GM19193 (cell line): ENCODE results near the gene FAH.

ENCODE experiments used
- POLR2A ChIP-seq: IDR thresholded peaks from 4 replicates; pipeline ENCODE4 v1.6.1; 2011; ENCODE audit not compliant: insufficient read depth, insufficient read length; ENCODE audit errors: extremely low read depth

The FAH gene

DNA sequence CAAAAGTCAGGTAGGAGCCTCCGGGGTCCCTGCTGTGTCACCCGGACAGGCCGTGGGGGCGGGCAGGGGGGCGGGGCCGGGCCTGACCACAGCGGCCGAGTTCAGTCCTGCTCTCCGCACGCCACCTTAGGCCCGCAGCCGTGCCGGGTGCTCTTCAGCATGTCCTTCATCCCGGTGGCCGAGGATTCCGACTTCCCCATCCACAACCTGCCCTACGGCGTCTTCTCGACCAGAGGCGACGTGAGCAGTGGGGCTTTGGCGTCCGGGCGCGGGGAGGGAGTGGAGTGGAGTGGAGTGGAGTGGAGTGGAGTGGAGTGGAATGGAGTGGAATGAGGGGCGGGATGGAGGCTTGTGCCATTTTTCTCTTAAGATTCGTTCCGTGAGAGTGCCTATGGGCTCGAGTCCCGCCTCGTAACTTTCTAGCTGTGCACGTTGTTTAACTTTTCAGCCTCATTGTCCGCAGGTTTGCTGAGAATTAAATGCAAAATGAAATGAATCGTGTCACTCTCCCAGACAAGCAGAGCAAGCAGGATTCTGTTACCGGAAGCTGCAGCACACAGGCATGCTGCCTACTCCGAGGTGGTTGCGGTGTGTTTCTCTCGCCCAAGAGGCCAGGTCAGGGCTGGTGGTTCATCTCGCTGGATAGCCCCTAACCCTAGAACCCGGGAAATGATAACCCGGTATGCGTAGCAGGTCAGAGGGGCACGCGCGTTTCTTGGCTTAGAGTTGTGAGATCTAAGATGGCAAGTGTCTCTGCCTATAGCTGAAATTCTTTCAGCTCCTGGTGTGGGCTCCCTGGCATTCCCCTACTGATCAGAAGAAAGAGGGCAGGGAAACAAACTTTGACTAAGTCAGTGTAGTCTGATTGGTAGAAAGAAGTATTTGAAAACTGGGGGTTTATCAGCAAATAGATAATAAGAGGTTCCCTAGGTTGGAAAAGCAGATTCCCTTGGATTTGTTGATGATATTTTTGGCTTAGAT is at the start of gene FAH:
FAH (plus strand) TSS at position 104 of the 981 bp plus-strand sequence; CDS start at position 160, 56 bp downstream.
- TF ChIP-seq POLR2A = peak; percentile 42

GRCh38 chr15:80105193-80105592 is 47.6 kb upstream of the FAH start:
- TF ChIP-seq POLR2A = no peak

GRCh38 chr15:80105595-80105994 is 47.2 kb upstream of the FAH start:
- no peak for TF ChIP-seq POLR2A

DNA sequence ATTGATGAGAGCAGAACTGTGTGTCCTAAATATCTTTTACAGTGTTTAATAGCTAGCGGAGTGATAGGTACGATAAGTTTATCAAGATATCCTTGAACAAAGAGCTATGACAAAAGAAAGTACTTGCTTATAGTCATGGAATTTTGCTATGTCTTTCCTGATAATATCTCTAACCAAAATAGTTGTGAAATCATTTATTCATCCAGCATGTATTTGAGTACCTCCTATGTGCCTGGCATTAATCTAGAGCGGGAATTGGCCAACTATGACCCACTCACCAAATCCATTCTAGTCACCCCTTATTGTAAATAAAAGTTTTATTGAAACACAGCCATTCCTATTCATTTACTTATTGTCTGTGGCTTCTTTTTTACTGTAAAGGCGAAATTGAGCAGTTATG is 46.7 kb upstream of the FAH start:
- TF ChIP-seq POLR2A = no peak

DNA sequence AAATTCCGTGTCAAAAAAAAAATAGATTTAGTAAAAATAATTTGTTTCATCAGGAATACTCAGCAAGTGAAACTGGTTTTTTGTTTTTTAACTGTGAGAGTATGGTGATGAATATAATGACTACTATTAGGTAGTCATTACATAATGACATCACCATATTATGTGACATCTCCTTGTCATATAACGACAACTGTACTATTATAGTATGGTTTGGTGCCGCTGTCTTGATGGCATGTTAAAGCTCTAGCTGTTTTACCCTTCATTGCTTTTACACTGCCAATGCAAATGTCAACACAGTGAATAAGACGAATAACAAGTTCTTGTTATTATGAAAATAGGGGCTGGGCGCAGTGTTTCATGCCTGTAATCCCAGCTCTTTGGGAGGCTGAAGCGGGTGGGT is 45.6 kb upstream of the FAH start:
- no peak for TF ChIP-seq POLR2A

- no peak for TF ChIP-seq POLR2A
Measured at GRCh38 chr15:80107774-80108173, 45.0 kb upstream of the FAH start.

- no peak for TF ChIP-seq POLR2A
Measured at GRCh38 chr15:80109388-80109787, 43.4 kb upstream of the FAH start.

DNA sequence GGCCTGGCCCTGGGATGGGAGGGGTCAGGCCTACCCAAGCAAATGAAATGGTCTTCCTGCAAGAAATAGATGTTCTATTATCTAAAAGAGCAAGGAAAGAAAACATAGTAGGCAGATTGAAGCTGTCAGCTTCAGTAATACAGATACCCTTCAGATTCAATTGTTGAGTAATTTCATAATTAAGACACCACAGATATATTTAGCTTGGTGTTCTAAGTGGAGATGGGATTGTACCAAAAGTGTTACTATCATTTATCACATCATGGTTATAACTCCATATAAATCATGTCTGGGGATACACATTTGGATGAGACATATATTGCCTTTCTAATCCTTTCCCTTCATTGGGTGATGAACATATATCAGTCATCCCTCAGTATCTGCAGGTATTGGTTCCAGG is 41.9 kb upstream of the FAH start:
- TF ChIP-seq POLR2A = no peak

DNA sequence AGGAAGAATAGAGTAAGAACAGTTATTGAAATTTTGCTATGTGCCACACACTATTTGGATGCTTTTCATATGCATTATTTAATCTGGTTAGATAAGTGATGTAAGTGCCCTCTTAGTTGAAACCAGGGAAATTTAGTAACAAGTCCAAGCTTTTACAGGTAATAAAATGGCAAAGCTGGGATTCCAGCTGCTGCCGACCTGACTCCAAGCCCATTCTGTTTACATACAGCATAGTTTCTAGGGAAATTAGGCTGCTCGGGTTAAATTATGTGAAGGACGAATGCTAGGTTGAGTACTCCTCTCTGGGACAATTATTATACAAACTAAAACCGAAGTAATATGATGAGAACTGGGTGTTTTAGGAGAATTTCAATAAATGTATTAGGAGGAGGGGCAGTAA is 38.7 kb upstream of the FAH start:
- TF ChIP-seq POLR2A = no peak

- TF ChIP-seq POLR2A = no peak
Measured at GRCh38 chr15:80115021-80115420, 37.8 kb upstream of the FAH start.

GRCh38 chr15:80118956-80119355 is 33.8 kb upstream of the FAH start:
- TF ChIP-seq POLR2A = no peak

DNA sequence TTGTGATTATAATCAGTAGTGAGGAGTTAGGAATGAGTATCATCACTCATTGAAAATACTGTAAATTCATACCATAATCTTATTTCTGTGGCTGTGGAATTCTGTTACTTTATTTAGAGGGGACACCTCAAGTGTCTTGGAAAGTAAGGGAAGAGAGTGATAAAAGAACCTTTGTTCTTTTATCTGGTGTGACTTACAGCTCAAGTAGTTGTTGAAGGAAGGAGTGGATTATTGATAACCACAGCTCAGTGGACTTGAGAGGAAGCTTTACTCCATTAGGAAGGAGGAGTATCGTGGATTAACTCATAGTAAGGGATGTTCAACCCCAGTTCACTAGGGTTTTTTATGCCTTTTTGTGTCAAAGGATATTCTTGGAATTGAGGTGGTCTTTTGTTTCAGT is 32.2 kb upstream of the FAH start:
- TF ChIP-seq POLR2A = no peak

DNA sequence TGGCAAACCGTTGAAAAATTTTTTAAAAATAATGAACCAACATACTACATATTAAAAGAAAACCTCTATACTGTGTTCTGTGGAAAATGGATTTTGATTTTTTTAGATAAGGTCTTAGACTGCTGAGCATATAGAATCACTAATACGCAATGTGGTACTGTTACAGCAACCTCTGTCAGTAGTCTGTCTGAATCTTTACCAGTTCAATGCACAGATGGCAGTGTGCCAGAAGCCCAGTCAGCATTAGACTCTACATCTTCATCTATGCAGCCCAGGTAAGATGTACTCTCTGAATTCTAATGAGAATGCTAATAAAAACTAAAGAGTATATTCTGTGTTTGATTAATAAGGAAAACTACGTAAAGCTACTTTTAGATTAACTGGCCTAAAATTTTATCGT is 31.3 kb upstream of the FAH start:
- TF ChIP-seq POLR2A = no peak

DNA sequence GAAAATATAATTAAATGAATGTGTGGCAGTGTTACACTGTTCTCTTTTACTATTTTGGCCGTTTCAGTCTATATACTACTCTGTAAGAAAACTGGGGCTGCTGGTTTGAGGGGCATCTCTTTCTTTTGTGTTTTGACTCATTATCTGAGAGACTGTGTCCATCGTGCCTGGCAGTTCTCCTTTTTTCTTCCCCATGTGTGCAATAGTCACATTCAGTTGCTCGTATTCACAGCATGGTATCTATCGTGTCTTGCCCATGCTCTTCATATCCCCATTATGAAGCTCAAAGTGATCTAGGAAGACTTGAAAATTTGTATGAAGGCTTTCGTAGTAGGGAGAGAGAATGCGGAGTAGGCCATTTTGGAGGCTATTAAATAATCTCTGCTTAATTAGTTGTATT is 29.8 kb upstream of the FAH start:
- TF ChIP-seq POLR2A = no peak

DNA sequence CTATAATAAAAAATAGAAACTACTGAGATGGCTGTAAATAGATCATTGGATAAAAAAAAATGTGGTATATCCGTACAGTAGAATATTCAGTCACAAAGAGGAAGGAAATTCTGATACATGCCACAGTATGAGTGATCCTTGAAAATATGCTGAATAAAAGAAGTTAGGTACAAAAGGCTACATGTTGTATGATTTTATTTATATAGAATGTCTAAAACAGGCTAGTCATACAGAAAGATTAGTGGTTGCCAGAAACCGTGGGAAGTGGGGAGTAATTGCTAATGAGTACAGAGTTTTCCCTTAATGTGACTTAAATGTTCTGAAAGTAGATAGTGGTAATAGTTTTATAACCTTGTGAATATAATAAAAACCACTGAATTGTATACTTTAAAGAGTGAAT is 24.9 kb upstream of the FAH start:
- no peak for TF ChIP-seq POLR2A

- TF ChIP-seq POLR2A = no peak
Measured at GRCh38 chr15:80132382-80132781, 20.4 kb upstream of the FAH start.
